Activated CD8-positive, alpha-beta memory T cell treated with anti-CD3 and anti-CD28 coated beads, Interleukin-2, amount 50 U/mL, for 1 hour (primary cell): ENCODE measurements around the gene RBM46.

ENCODE experiments used
- DNase-seq: peaks from one replicate; pipeline ENCODE4 v3.0.0-alpha.2; 2020; ENCODE audit errors: extremely low read depth

Gene RBM46, protein sequence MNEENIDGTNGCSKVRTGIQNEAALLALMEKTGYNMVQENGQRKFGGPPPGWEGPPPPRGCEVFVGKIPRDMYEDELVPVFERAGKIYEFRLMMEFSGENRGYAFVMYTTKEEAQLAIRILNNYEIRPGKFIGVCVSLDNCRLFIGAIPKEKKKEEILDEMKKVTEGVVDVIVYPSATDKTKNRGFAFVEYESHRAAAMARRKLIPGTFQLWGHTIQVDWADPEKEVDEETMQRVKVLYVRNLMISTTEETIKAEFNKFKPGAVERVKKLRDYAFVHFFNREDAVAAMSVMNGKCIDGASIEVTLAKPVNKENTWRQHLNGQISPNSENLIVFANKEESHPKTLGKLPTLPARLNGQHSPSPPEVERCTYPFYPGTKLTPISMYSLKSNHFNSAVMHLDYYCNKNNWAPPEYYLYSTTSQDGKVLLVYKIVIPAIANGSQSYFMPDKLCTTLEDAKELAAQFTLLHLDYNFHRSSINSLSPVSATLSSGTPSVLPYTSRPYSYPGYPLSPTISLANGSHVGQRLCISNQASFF

DNA sequence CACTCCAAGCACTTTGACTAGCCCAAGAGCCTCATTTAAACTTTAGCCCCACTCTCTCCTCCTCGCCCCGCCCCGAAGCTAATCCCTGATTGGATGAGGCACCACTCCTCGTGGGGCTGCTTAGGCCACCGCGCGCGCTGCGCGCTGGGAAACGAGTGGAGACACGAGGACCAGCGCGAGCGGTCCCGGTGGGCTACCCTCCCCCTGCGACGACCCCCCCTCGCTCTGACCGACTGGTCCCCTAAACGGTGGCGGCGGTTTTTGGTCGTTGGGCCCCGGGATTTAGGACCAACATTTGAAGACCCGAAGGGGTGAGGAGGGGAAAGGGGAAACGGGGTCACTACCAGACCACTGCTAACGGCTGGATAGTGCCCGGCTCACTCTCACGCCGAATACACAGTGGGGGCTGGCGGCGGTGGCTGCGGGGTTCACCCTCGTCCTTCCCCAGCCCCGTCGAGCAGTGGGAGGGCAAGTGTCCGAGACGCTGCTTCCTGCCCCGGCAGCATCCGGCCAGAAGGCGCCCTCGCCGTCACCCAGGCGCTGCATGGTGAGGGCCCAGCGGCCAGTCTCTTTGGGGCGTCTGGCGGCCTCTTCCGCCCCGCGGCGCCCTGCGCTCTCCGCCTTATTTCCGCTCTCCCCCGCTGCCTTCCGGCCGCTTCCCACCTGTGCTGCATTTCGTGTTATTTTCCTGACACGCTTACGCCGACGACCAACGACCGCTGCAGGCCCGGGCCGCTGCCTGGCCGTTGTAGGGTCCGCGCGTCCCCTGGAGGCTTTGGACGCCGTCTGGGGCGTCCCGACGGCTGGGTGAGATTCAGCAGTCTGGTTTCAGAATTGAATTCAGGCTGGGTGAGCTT, at the start of gene RBM46:
RBM46 (plus strand) TSS at position 147 of the 857 bp plus-strand sequence. CDS start 15,481 bp downstream, outside the sequence.
- DNase-seq, result no peak

DNA sequence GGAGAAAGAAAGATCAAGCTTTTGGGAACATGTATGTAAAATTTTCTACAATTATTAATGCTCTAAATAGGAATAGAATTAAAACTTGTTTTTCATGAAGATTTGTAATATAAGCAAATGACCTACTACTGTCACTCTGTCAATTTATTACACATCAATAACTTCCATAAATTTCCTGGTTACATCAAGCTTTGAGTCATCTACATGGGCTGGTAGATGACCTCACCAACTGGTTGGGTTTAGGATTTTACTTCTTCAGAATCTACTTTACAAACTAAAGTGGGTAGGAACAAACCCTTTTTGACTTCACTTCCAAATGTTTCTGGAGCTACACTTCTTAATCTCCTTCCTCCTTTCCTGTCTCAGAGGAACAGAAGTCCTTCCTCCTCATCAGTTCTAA, 49.3 kb upstream of the RBM46 start:
- DNase-seq, result no peak

DNA sequence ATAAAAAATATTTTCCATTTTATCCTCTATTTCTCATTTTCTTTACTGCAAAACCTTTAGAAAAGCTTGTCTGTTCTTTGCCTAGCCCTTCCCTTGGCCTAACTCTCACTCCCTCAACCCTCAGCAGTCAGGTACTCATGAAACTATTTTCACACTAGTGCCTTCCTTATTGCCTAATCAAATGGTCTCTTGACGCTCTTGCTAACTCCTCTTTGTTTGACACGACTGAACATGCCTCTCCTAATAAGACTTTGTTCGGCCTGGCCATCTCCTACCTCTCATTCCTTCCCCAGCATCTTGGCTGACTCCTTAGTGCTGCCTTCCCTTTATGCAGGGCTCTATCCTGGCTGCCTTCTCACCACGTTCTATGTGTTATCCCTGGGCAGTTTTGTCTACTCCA, 48.4 kb upstream of the RBM46 start:
- DNase-seq, result no peak

DNA sequence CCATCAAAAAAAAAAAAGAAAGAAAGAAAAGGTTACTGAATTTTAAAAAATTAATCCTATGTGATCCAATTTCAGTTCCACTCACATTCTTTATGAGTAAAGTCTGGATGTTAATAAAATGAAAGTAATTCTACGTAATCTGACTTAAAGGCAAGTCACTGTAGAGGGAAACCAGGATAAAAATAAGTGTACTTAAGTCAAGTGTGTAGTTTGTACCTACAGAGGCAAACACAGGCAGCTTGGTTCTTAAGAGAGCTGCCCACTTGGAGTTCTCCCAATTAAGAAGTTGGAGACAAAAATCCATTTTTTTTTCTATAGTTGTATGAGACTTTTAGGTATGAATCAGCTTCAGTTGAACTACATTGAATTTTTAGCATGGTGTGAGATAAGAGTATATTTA, 44.3 kb upstream of the RBM46 start:
- DNase-seq, result no peak

DNA sequence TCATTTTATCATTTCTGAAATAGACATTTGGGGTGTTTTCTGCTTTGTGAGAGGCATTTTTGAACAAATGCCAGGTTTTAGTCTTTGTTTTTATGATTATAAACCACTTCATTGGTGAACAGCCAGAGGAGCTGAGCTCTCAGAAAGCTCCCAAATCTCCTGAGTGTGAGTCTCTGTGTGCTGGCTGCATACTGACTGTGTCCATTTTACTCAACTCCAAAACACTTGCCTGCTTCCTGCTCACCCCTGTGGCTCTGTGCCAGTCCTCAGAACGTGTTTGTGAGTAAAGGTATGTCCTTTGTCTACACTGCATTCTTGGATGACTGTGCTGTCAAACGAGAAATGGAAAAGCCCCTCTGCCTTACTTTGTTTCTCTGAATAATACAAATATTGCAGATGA, 42.6 kb upstream of the RBM46 start:
- no peak for DNase-seq

DNA sequence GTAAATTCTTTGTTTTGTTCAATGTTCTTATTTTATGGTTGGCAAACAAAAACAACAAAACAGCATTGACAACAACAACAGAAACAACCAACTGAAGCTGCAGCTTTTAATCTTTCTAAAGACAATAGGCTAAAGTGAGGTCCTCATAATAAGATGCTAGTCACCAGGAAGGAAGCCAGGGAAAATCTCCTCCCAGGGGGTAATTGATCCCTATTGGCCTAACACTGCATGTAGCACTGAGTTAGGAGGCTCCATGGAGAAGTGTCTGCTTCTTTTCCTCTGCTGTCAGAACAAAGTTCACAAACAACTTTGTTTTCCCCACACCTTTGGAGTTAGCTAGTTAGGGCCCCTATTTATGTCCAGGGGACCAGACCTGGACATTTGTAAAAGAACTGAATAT, 42.0 kb upstream of the RBM46 start:
- DNase-seq, result no peak

DNA sequence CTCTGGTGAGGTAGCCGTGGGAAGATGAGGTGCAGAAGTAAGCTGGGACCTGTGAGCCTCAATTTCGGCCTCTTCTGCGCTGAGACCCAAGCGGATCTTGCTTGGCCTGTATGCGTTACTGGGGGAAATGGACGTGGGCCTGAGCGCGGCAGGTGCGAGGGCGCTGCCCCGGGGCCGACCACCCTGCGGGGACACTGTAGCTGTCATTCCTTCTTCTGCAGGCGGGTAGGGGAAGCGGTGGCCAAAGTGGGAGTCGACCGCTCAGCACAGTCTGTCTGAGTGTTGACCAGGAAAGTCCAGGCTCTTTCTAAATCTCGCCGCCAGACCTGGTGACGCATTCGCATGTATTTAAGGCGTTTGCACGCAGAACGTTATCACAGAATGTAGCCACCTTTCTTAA, 40.6 kb upstream of the RBM46 start:
- DNase-seq, result no peak

DNA sequence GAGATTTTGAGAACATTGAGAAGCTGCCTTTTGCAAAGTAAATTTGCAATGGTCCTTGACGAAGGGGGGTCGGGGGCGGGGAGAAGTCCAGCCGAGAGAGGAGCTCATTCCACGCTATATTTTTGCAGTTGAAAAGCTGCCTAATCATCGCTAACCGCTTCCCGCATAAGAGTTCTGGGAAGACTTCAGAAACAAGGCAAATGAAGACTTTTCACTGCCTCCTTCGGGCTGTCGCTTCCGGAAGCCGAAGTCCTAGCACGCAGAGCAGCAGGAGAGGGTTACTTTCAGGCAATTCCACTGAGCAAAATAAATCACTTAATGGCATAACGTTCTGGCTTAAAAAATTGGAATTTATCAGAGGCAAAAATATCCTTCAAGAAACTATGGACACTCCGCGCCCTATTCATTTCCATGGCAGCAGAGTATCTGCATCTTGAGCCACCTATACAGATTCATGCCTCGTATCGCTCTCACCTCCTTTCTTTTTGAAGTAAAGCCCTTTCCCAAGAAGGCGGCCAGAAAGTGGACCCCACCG, 39.9 kb upstream of the RBM46 start:
- no peak for DNase-seq

DNA sequence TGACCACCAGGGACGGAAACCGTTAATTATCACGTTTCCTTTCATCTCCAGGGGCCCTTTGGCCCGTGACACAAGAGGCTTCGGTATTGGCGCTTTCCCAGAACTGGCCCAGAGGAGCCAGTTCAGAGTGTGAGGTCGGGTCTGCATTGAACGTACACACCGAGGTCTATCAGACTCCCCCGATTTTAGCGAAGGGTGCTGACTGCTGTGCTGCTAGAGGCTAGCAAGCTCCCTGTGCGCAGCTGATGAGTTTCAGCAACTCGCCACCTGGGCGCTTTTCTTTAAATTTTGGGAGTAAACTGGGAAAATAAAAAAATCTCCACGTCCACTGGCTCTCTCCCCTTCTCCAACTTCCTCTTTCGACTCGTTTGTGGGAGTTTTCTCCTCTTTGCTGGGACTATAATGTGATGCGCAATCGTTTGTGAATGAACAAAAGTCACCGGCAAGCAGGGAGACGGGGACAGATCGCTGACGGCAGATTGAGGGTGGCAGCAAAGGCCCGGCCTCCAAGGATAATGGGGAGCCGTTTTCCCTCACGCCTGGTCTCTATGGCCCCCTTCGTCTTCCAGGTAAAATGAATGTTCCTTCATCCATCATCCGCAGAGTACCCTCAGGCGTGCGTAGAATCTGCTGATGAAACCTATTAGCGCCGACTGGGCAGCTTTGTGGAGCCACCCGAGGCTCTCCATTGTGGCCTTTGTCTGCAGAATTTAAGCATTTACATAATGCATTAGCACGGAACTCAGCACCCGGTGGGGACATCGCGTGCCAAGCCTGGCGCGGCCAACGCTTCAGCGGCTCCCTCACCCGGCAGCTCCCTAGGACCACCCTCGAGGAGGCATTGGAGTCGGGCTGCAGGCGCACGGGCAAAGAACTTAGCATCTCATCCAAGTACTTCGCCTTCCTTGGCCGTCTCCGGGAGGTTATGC, 38.9 kb upstream of the RBM46 start:
- no peak for DNase-seq

DNA sequence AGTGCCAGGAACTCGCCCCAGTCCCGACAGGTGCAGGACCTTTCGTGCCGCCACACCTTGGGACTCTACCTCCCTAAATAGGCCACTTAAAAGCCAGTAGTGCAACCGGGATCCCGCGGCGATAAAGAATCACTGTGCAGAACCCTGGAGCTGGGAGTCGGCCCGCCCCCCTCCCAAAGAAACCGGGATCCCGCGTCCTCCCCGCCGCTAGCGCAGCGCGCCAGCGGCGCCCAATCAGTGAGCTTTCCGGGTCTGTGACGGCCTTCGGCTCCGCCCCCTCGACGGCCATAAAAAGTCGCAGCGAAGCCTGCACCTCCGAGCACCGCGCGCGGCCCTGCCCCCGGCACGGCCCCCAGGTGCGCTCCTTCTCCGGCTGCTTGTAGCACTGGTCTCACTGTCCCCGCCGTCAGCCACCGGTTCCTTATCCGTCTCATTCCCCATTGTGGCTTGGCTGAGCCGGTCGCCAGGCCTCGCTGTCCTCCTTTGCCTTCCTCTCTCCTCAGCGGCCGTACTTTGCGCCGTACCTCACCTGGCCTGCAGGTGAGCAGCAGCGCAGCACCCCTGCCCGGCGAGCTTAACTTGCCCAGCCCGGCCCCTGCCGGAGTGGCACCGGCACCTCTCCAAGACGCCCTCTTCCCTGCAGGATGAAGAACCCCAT, 37.3 kb upstream of the RBM46 start, which contains the start of gene LRAT:
LRAT (plus strand) TSS at position 318 of the 658 bp plus-strand sequence; CDS start at position 645, 327 bp downstream.
- no peak for DNase-seq

DNA sequence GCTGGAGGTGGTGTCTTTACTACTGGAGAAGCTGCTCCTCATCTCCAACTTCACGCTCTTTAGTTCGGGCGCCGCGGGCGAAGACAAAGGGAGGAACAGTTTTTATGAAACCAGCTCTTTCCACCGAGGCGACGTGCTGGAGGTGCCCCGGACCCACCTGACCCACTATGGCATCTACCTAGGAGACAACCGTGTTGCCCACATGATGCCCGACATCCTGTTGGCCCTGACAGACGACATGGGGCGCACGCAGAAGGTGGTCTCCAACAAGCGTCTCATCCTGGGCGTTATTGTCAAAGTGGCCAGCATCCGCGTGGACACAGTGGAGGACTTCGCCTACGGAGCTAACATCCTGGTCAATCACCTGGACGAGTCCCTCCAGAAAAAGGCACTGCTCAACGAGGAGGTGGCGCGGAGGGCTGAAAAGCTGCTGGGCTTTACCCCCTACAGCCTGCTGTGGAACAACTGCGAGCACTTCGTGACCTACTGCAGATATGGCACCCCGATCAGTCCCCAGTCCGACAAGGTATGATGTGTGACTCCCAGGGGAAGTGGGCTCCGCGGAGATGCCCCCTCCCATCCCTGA, 36.6 kb upstream of the RBM46 start:
- DNase-seq, result no peak

DNA sequence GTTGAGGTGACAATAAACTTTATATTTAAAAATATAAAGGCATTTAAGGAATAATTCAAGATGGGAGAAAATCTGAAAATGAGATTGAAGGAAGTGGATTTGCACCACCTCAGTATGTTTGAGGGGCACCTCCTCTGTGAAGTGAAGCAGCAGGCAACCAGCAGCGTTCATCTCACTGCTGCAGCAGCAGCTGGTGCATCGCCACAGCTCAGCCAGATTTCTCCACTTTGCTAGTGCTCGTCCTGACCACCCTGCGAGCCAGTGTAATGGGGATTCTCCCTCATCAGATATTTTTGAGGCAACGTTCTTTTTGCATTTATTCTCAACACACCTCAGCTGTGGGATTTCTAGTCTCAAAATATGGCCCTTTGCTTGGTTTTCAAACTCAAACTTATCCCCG, 23.4 kb upstream of the RBM46 start:
- DNase-seq, result no peak

DNA sequence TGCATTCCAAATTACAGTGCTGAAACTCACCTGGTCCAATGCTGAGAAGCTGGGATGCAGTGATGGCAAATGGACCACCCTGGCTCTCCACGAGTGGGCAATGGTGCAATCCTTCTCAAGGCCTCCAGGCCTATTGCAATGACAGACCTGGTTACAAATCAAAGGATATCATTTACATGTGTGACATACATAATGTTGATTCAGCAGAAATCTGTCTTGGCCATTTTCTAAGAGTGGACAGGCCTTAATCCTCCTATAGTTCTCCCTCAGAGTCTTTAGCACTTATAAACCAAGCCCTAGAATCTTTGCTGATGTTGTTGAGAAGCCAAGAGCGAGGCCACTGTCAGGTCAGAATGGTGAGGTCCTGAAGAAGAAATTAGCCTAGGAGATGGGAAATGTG, 20.2 kb upstream of the RBM46 start:
- no peak for DNase-seq

DNA sequence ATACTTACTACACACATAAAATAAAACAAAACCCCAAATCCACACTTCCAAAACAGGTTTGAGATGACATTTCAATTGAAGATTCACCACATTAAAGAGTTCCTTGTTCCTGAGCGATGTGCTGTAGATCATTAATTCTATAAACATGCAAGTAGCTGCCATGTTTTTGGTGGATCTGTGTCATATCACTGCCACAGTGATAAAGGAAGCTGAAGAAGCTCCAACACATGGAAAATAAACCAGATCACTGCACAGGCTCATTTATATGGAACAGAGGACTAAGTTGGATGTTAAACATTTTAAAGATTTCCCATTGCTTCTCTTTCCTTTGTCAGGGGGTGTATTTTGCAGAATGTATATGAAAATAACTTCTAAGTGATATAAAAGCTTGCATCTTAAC, 2.8 kb upstream of the RBM46 start:
- DNase-seq, result no peak

DNA sequence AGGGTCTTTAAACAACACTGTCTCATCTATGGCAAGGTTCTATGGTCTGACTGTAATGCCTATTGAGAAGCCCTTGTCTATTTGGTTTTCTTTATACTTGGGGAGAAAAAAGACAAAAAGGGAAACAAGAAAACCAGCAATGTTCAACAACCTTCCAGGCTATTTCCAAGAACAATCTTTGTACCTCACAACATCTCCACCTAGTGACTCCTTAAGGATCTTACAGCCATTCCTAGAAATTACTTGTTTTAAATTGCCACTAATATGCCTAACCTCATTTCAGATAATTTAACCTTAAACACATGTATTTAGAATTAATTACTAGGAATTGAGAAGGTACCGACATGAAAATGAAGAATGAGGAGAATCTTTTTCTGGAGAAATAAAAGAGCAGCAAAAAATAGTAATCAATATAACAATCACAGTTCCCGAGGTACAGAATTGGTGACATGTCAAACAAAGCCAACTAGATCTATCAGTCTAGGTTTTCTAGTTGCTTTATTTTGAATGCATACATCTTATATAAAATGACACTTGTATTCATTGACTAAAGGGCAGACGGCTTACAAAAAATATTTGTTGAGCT, 1.6 kb upstream of the RBM46 start:
- no peak for DNase-seq

DNA sequence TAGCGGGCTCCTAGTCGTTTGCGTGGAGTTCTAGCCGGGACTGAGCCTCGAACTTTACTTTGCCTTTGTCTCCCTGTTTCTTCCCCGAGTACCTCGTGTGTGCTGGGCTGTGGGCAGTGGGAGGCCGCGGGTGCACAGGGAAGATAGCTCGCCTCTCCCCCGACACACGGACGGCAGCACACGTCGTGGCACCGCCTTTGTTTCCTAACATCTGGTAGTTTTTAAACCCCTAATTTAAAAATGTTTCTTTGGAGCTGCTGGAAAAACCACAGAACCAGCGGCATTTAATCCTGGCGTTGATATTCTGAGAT, 866 bp downstream of the RBM46 start:
- DNase-seq, result no peak

DNA sequence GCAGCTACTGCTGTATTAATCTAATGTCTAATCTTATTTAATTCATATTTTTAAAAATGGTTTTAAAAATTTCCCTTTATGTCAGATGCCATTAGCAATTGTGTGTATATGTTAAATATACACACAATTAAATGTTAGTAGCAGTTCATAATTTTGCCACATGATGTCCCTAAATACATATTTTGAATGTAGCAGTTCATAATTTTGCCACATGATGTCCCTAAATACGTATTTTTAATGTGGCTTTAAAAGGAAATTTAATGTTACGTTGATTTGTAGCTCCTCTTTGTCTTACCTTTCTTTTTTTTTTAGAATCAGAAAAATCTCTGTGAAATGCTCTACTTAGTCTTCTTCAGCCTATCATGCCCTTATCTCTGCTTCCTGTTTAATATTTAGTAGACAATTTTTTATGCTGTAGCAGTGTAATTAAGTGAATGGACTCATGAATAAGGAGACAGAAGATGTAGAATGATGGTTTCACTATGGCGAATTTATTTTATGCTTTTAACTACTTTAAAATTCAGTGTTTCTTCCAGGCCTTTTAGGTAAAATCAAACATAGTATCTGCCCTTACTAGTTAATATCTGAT, 26.1 kb downstream of the RBM46 start:
- no peak for DNase-seq

DNA sequence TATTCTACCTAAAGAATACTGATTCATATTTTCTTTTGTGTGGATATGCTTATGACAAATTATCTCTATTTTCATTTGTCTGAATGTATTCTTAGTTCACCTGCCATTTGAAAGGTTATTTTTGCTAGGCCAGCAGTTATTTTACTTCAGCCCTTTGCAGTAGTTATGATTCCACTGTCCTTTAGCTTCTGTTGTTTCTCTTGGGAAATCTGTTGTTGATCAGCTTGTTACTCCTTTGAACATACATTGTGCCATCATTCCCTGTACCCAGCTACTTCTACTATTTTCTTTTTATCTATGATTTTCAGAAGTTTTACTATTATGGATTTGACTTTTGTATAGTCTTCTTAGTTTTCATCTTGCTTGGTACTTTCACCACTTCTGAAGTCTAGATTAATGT, 37.2 kb downstream of the RBM46 start:
- DNase-seq, result no peak

DNA sequence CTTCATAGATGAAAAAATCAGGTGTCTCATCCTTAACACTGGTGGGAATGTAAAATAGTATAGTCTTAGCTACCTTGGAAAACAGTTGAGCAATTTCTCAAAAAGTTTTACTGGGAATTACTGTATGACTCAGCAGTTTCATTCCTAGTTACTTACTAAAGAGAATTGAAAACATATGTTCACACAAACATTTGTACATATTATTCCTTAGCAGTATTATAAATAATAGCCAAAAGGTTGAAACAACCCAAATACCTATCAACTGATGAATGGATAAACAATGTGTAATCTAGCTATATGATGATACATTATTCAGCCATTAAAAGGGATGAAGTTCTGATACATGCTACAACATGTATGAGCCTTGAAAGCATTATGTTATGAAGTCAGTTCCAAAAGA, 41.7 kb downstream of the RBM46 start:
- no peak for DNase-seq

DNA sequence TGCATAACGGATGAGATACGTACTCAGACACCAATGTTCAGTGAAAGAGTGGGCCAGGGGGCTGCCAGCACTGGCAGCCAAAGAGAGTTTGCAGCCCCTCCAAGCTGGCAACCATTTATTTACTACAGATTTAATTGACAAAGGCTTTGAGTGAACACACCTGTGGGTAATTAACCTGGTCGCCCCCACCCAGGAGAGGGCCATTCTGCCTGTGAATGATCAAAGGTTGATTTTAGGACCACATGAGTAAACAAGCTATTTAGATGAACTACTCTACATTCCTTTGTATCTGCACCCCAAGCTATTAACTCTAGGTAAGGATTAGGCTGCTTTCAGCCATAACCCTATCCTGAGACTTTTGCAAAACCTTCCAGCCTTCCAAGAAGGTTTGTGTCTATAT, 55.0 kb downstream of the RBM46 start:
- no peak for DNase-seq
